HEK293T (cell line): Measurements from ENCODE around the gene ARPC4.

Experiments used
- ARNT ChIP-seq: fragments of 450-650 bp; IDR thresholded peaks from 2 replicates; pipeline ENCODE4 v1.6.1; 2017; ENCODE audit warnings: mild to moderate bottlenecking
- BHLHE40 ChIP-seq: fragments of 450-650 bp; IDR thresholded peaks from 2 replicates; pipeline ENCODE4 v1.6.1; 2016; ENCODE audit warnings: mild to moderate bottlenecking, moderate library complexity, borderline replicate concordance
- CTBP1 ChIP-seq: fragments of 450-650 bp; IDR thresholded peaks from 2 replicates; pipeline ENCODE4 v1.6.1; 2016; ENCODE audit warnings: borderline replicate concordance
- ELF4 ChIP-seq: fragments of 450-650 bp; IDR thresholded peaks from 2 replicates; pipeline ENCODE4 v1.6.1; 2017; ENCODE audit warnings: antibody characterized with exemption
- FOXA1 ChIP-seq: fragments of 450-650 bp; IDR thresholded peaks from 2 replicates; pipeline ENCODE4 v1.6.1; 2016; ENCODE audit warnings: mild to moderate bottlenecking
- FOXK2 ChIP-seq: fragments of 450-650 bp; IDR thresholded peaks from 2 replicates; pipeline ENCODE4 v1.6.1; 2016; ENCODE audit warnings: mild to moderate bottlenecking
- FOXM1 ChIP-seq: fragments of 450-650 bp; IDR thresholded peaks from 2 replicates; pipeline ENCODE4 v1.6.1; 2017; ENCODE audit warnings: mild to moderate bottlenecking, borderline replicate concordance
- L3MBTL2 ChIP-seq: fragments of 450-650 bp; conservative IDR thresholded peaks from 2 replicates; pipeline ENCODE4 v1.6.1; 2016; ENCODE audit warnings: mild to moderate bottlenecking
- PKNOX1 ChIP-seq: fragments of 450-650 bp; IDR thresholded peaks from 2 replicates; pipeline ENCODE4 v1.6.1; 2016
- SP1 ChIP-seq: fragments of 450-650 bp; IDR thresholded peaks from 2 replicates; pipeline ENCODE4 v1.6.1; 2017
- SUZ12 ChIP-seq: fragments of 450-650 bp; IDR thresholded peaks from 2 replicates; pipeline ENCODE4 v1.6.1; 2016; ENCODE audit warnings: mild to moderate bottlenecking
- TARDBP ChIP-seq: fragments of 450-650 bp; IDR thresholded peaks from 2 replicates; pipeline ENCODE4 v1.6.1; 2016
- ZNF384 ChIP-seq: fragments of 450-650 bp; IDR thresholded peaks from 2 replicates; pipeline ENCODE4 v1.6.1; 2016

- TF ChIP-seq SP1: no peak
- TF ChIP-seq BHLHE40: no peak
- no peak for TF ChIP-seq SUZ12
- TF ChIP-seq L3MBTL2: no peak
- TF ChIP-seq FOXK2: no peak
- no peak for TF ChIP-seq ARNT
- no peak for TF ChIP-seq FOXA1
- no peak for TF ChIP-seq PKNOX1
- no peak for TF ChIP-seq ELF4
- TF ChIP-seq TARDBP: no peak
- no peak for TF ChIP-seq CTBP1
- TF ChIP-seq FOXM1: no peak
- no peak for TF ChIP-seq ZNF384
Measured at GRCh38 chr3:9780910-9781309, 12.0 kb upstream of the ARPC4 start.
